ENCODE results near the gene SUMO4.

SUMO4 gene

GRCh38 chr6:149400050-149400449 lies at the start of gene SUMO4:
TSS of gene SUMO4 (plus strand) at chr6:149400262. CDS start at chr6:149400392, 130 bp downstream.
- H3K4me3 ChIP-seq (ENCODE audit: low read depth, low read length), result no peak within 1 kb of the TSS
- no peak for TF ChIP-seq CTCF (IDR thresholded peaks at IDR 0.05; ENCODE audit: borderline replicate concordance, insufficient read depth, low read depth, low read length)

- no peak for TF ChIP-seq CTCF (IDR thresholded peaks at IDR 0.05; ENCODE audit: borderline replicate concordance, insufficient read depth, low read depth, low read length)
Observed at GRCh38 chr6:149354009-149354408, 46.1 kb upstream of the SUMO4 start.

GRCh38 chr6:149356081-149356750 lies 43.8 kb upstream of the SUMO4 start:
- no peak for TF ChIP-seq CTCF (IDR thresholded peaks at IDR 0.05; ENCODE audit: borderline replicate concordance, insufficient read depth, low read depth, low read length)
- no peak overlapping the region for H3K4me3 ChIP-seq (ENCODE audit: low read depth, low read length)

More at GRCh38 chr6:149354009-149354408, 46.1 kb upstream of the SUMO4 start:
- no peak overlapping the region for H3K4me3 ChIP-seq (ENCODE audit: low read depth, low read length)

GRCh38 chr6:149357726-149358538 lies 42.1 kb upstream of the SUMO4 start:
- no peak for TF ChIP-seq CTCF (IDR thresholded peaks at IDR 0.05; ENCODE audit: borderline replicate concordance, insufficient read depth, low read depth, low read length)
- no peak overlapping the region for H3K4me3 ChIP-seq (ENCODE audit: low read depth, low read length)

GRCh38 chr6:149359440-149359839 lies 40.6 kb upstream of the SUMO4 start:
- no peak for TF ChIP-seq CTCF (IDR thresholded peaks at IDR 0.05; ENCODE audit: borderline replicate concordance, insufficient read depth, low read depth, low read length)
- no peak overlapping the region for H3K4me3 ChIP-seq (ENCODE audit: low read depth, low read length)

GRCh38 chr6:149360536-149360935 lies 39.5 kb upstream of the SUMO4 start:
- no peak overlapping the region for H3K4me3 ChIP-seq (ENCODE audit: low read depth, low read length)
- TF ChIP-seq CTCF (IDR thresholded peaks at IDR 0.05; ENCODE audit: borderline replicate concordance, insufficient read depth, low read depth, low read length), result no peak

Measured in GM12875 (cell line).